A172 (cell line): ENCODE measurements around the gene FAM156A. TPM values are rescaled to one million over a fixed set of nuclear protein-coding genes. Genes with fewer than 3 reads are reported as not detected.
"Not testable (repeated sequence)": the region's sequence is repeated elsewhere in the genome, so short reads cannot be mapped to it uniquely, and the experiment has no call there.

ENCODE experiments used
- DNase-seq: peaks from one replicate; pipeline ENCODE4 v3.0.0-alpha.2; 2015; ENCODE audit warnings: low spot score
- total RNA-seq: library from RNA; depleted of rRNA; stranded (reverse); fragments of >200 nt; shearing (Covaris generic); gene quantifications from 2 replicates; pipeline ENCODE4 v1.2.3, GENCODE V29; 2014; rRNA removed

Gene FAM156A
- total RNA-seq, 1 experiment from 2014 or later: 18.9 TPM

DNA sequence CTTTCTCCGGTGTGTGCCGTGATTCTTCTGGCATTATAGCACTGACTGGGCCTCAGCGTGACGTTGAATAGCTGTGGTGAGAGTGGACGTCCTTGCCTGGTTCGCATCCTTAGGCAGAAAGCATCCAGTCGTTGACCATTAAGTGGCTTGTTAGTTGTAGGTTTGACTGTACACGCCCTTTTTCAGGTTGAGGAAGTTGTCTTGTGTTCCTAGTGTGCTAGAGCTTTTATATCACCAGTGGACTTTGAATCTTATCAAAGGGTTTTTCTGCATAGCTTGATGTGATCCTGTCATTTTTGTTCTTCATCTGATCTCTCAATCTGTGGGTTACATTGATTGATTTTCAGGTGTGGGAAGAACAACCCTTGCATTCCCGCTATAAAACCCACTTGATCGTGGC is 52.8 kb downstream of the FAM156A start:
- not testable (repeated sequence) for DNase-seq

Other genes with a start within 250 kb of the FAM156A start
- gene SSX2B, start 207.3 kb downstream of the FAM156A start, total RNA-seq: not detected in 2 replicates
- gene SPANXN5, start 161.1 kb downstream of the FAM156A start, total RNA-seq: not detected in 2 replicates
- gene XAGE5, start 147.2 kb downstream of the FAM156A start, total RNA-seq: not detected in 2 replicates
- gene XAGE3, start 90.4 kb downstream of the FAM156A start, total RNA-seq: not detected in 2 replicates
- gene FAM156B, start 61.2 kb downstream of the FAM156A start, total RNA-seq: 6.2 and 19.3 TPM in 2 replicates
- gene GPR173, start 90.3 kb upstream of the FAM156A start, total RNA-seq: 0.47 and 0.72 TPM in 2 replicates
- 8.5 and 9.4 TPM in 2 replicates for gene TSPYL2, start 123.8 kb upstream of the FAM156A start, total RNA-seq
- 4.4 and 6.0 TPM in 2 replicates for gene KANTR, start 135.6 kb upstream of the FAM156A start, total RNA-seq